AG09319 (cell line): ENCODE results near the gene PAPOLB.
"Not testable (repeated sequence)": the region's sequence is repeated elsewhere in the genome, so short reads cannot be mapped to it uniquely, and the experiment has no call there.

Source experiments
- DNase-seq: peaks from one replicate; pipeline ENCODE4 v3.0.0-alpha.2; 2010; ENCODE audit warnings: low read depth; ENCODE audit errors: extremely low read depth
- CTCF ChIP-seq: IDR thresholded peaks from 2 replicates; pipeline ENCODE4 v1.5.1; 2011; ENCODE audit warnings: low read depth, mild to moderate bottlenecking, inconsistent platforms, low read length, moderate library complexity

Gene PAPOLB

GRCh38 chr7:4893929-4894475 is 32.2 kb upstream of the PAPOLB start:
- no peak for TF ChIP-seq CTCF
- no peak for DNase-seq

GRCh38 chr7:4893188-4893587 is 31.4 kb upstream of the PAPOLB start:
- DNase-seq: not testable (repeated sequence)

DNA sequence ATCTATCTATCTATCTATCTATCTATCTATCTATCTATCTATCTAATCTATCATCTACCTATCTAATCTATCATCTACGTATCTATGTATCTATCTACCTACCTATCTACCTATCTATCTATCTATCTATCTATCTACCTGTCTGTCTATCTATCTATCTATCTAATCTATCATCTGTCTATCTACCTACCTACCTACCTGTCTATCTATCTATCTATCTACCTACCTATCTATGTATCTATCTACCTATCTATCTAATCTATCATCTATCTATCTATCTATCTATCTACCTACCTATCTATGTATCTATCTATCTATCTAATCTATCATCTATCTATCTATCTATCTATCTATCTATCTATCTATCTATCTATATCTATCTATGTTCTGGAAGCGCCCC is 29.7 kb upstream of the PAPOLB start:
- DNase-seq: not testable (repeated sequence)

- TF ChIP-seq CTCF: no peak
These were observed 27.9 kb upstream of the PAPOLB start for GRCh38 chr7:4889682-4890081.

DNA sequence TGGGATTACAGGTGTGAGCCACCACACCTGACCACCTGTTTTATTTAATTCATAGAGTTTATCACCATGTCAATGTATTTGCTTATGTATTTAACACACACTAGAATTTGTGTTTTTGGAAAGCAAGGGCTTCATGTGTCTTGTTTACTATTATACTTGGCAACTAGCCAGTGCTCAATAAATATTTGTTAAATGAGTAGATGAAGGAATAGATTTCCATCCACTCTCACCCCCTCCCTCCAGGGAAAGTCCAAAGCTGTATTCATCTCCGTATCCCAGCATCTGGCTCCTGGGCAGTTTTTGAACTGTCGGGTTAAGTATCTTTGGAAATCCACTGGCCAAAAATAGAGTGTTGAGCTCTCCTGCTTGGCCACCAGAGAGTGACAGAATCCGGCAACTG is 26.3 kb upstream of the PAPOLB start:
- DNase-seq: no peak
- TF ChIP-seq CTCF: no peak

More at GRCh38 chr7:4889682-4890081, 27.9 kb upstream of the PAPOLB start:
- no peak for DNase-seq

DNA sequence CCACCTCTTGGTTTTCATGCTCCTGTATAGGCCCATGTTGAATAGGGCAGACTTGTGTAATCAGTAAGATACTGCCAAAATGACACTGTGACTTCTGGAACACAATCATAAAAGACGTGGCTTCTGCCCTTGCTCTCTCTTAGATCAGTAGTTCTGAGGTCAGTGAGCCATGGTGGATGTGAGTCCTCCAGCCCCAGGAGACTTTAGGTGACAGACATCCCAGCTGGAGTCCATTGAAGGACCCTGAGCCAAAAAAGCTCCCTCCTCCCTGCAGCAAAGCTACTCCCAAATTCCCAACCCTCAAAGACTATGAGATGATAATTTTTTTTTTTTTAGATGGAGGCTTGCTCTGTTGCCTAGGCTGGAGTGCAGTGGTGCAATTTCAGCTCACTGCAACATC is 24.8 kb upstream of the PAPOLB start:
- DNase-seq: no peak
- TF ChIP-seq CTCF: no peak

GRCh38 chr7:4885317-4885807 is 23.5 kb upstream of the PAPOLB start:
- DNase-seq: no peak
- no peak for TF ChIP-seq CTCF

GRCh38 chr7:4884164-4884563 is 22.3 kb upstream of the PAPOLB start:
- DNase-seq: no peak
- no peak for TF ChIP-seq CTCF
